ENCODE measurements around the gene ATP2A3. TPM values are rescaled to one million over a fixed set of nuclear protein-coding genes. Genes with fewer than 3 reads are reported as not detected.

Gene ATP2A3
- total and polyA plus RNA-seq, 4 donors: 16.6 to 64.6 (median 25.5) TPM

DNA sequence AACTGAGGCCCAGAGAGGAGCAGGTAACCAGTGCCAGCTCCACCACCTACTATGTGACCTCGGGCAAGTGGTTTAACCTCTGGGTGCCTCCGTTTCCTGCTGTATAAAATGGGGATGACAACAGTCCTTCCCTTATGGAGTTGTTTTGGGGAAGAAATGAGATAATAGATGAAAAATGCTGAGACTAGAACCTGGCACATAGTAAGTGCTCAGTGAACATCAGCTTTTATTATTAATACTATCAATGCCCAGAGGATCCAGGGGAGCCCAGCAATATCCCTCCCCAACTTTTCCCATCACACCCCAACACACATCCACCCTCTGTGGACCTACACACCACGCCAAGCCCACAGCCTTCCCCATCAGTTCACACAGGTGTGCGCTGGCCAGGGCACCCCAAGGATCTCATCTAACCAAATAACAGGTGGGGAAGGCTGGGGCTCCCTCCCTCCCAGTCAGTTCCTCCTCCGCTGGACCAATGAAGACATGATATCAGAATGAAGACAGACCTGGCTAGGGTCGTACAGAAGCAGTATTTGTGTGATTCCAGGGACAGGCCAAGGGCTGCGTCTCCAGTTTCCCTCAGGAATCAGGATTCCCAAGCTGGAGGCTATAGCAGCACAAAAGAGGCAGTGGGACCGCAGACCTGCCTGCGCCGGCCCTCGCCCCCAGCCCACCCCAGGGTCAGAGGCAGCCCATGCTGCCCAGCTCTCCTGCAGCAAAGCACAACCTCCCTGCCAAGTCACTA is 1.8 kb downstream of the ATP2A3 start:
- ATAC-seq (ENCODE audit: insufficient read depth, low FRiP score) (no peak), DNase-seq (no peak)
- TF ChIP-seq, protein P1, sequence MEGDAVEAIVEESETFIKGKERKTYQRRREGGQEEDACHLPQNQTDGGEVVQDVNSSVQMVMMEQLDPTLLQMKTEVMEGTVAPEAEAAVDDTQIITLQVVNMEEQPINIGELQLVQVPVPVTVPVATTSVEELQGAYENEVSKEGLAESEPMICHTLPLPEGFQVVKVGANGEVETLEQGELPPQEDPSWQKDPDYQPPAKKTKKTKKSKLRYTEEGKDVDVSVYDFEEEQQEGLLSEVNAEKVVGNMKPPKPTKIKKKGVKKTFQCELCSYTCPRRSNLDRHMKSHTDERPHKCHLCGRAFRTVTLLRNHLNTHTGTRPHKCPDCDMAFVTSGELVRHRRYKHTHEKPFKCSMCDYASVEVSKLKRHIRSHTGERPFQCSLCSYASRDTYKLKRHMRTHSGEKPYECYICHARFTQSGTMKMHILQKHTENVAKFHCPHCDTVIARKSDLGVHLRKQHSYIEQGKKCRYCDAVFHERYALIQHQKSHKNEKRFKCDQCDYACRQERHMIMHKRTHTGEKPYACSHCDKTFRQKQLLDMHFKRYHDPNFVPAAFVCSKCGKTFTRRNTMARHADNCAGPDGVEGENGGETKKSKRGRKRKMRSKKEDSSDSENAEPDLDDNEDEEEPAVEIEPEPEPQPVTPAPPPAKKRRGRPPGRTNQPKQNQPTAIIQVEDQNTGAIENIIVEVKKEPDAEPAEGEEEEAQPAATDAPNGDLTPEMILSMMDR (IDR thresholded peaks at IDR 0.05; ENCODE audit: control extremely low read depth, extremely low read depth): no peak
- no peaks in the 10 kb centered on the region for H3K9me3 ChIP-seq (ENCODE audit: control insufficient read depth in 4 of 4, insufficient read depth in 3 of 4, low read length in 3 of 4)
- no peak overlapping the region for H3K27ac ChIP-seq (ENCODE audit: low read depth in 1 of 2, low read length in 1 of 2)
- H3K27me3 ChIP-seq (ENCODE audit: control insufficient read depth in 3 of 3, insufficient read depth in 3 of 3, low read length in 2 of 3): peaks cover 0 to 29% (median 27%) of the 10 kb centered on the region in 3 donors
- peaks cover 0 to 28% (median 9%) of the 10 kb centered on the region in 5 donors for H3K4me1 ChIP-seq (ENCODE audit: control insufficient read depth in 5 of 5, insufficient read depth in 5 of 5, low read length in 5 of 5)
- H3K4me3 ChIP-seq: no peak overlapping the region
- no peak overlapping the region for H3K9ac ChIP-seq (ENCODE audit: insufficient read depth in 1 of 2, low read length in 2 of 2)
- WGBS, 2 donors: 37 to 63% methylated on average over 11 of the region's 11 CpGs
- H3K36me3 ChIP-seq (ENCODE audit: control insufficient read depth in 4 of 4, insufficient read depth in 4 of 4, low read length in 4 of 4): no peaks in the 10 kb centered on the region

GRCh38 chr17:3961564-3962047 is 2.6 kb downstream of the ATP2A3 start:
- Histone ChIP-seq H3K27ac (ENCODE audit: low read depth in 1 of 2, low read length in 1 of 2) (peak overlapping the region in 1 of 2 donors; percentile 21), H3K27me3 (ENCODE audit: control insufficient read depth in 3 of 3, insufficient read depth in 3 of 3, low read length in 2 of 3) (peaks cover 0 to 28% (median 27%) of the 10 kb centered on the region in 3 donors), H3K36me3 (ENCODE audit: control insufficient read depth in 4 of 4, insufficient read depth in 4 of 4, low read length in 4 of 4) (no peaks in the 10 kb centered on the region), H3K4me3 (no peak overlapping the region), H3K9ac (ENCODE audit: insufficient read depth in 1 of 2, low read length in 2 of 2) (no peak overlapping the region), H3K9me3 (ENCODE audit: control insufficient read depth in 4 of 4, insufficient read depth in 3 of 4, low read length in 3 of 4) (no peaks in the 10 kb centered on the region), H3K4me1 (ENCODE audit: control insufficient read depth in 5 of 5, insufficient read depth in 5 of 5, low read length in 5 of 5) (peaks cover 0 to 28% (median 9%) of the 10 kb centered on the region in 5 donors)
- TF ChIP-seq, protein P1 (IDR thresholded peaks at IDR 0.05; ENCODE audit: control extremely low read depth, extremely low read depth): no peak
- no peak for ATAC-seq (ENCODE audit: insufficient read depth, low FRiP score)
- 28 to 44% methylated on average over 5 of the region's 5 CpGs for WGBS, 2 donors
- no peak for DNase-seq

- Histone ChIP-seq H3K27ac (ENCODE audit: low read depth in 1 of 2, low read length in 1 of 2) (peak overlapping the region in 1 of 2 donors; percentile 29), H3K4me3 (no peak overlapping the region), H3K9ac (ENCODE audit: insufficient read depth in 1 of 2, low read length in 2 of 2) (no peak overlapping the region), H3K36me3 (ENCODE audit: control insufficient read depth in 4 of 4, insufficient read depth in 4 of 4, low read length in 4 of 4) (no peaks in the 10 kb centered on the region), H3K9me3 (ENCODE audit: control insufficient read depth in 4 of 4, insufficient read depth in 3 of 4, low read length in 3 of 4) (no peaks in the 10 kb centered on the region), H3K4me1 (ENCODE audit: control insufficient read depth in 5 of 5, insufficient read depth in 5 of 5, low read length in 5 of 5) (peaks cover 0 to 28% (median 9%) of the 10 kb centered on the region in 5 donors), H3K27me3 (ENCODE audit: control insufficient read depth in 3 of 3, insufficient read depth in 3 of 3, low read length in 2 of 3) (peaks cover 0 to 27% (median 23%) of the 10 kb centered on the region in 3 donors)
- 23 to 35% methylated on average over 14 of the region's 14 CpGs for WGBS, 2 donors
- TF ChIP-seq, protein P1 (IDR thresholded peaks at IDR 0.05; ENCODE audit: control extremely low read depth, extremely low read depth): no peak
- no peak for ATAC-seq (ENCODE audit: insufficient read depth, low FRiP score)
- peak; percentile 52 to 62 (median 61) for DNase-seq
Measured at GRCh38 chr17:3960764-3961163, 3.5 kb downstream of the ATP2A3 start.

Data from lung (tissue), 12 donors.